ENCODE data around the gene TBPL1.
"Not testable (repeated sequence)": the region's sequence is repeated elsewhere in the genome, so short reads cannot be mapped to it uniquely, and the experiment has no call there.

GRCh38 chr6:133979269-133979963, 26.4 kb downstream of the TBPL1 start:
- TF ChIP-seq, protein P1, sequence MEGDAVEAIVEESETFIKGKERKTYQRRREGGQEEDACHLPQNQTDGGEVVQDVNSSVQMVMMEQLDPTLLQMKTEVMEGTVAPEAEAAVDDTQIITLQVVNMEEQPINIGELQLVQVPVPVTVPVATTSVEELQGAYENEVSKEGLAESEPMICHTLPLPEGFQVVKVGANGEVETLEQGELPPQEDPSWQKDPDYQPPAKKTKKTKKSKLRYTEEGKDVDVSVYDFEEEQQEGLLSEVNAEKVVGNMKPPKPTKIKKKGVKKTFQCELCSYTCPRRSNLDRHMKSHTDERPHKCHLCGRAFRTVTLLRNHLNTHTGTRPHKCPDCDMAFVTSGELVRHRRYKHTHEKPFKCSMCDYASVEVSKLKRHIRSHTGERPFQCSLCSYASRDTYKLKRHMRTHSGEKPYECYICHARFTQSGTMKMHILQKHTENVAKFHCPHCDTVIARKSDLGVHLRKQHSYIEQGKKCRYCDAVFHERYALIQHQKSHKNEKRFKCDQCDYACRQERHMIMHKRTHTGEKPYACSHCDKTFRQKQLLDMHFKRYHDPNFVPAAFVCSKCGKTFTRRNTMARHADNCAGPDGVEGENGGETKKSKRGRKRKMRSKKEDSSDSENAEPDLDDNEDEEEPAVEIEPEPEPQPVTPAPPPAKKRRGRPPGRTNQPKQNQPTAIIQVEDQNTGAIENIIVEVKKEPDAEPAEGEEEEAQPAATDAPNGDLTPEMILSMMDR (IDR thresholded peaks at IDR 0.05), result not testable (repeated sequence)
- not testable (repeated sequence) for TF ChIP-seq POLR2A, POLR2AphosphoS5 (IDR thresholded peaks at IDR 0.05)
